WI38 (cell line): ENCODE data around the gene SERPINB12.

Experiments
- H3K4me3 ChIP-seq: 2 replicates; pipeline ENCODE4 v1.5.1; 2011; ENCODE audit warnings: low read depth, mild to moderate bottlenecking, control low read depth, low read length
- CTCF ChIP-seq: IDR thresholded peaks from 2 replicates; pipeline ENCODE4 v1.5.1; 2012; ENCODE audit warnings: low read depth, mild to moderate bottlenecking, control low read depth, low read length

The SERPINB12 gene

GRCh38 chr18:63527251-63527650 lies 14.9 kb upstream of the SERPINB12 start:
- no peak for TF ChIP-seq CTCF
- H3K4me3 ChIP-seq: no peak overlapping the region

- no peak overlapping the region for H3K4me3 ChIP-seq
- TF ChIP-seq CTCF: no peak
Observed at GRCh38 chr18:63528863-63529492, 13.2 kb upstream of the SERPINB12 start.

GRCh38 chr18:63532471-63532870 lies 9.7 kb upstream of the SERPINB12 start:
- no peak overlapping the region for H3K4me3 ChIP-seq
- TF ChIP-seq CTCF: no peak

GRCh38 chr18:63534615-63535014 lies 7.6 kb upstream of the SERPINB12 start:
- TF ChIP-seq CTCF: no peak

GRCh38 chr18:63539904-63540510 lies 2.2 kb upstream of the SERPINB12 start:
- TF ChIP-seq CTCF: no peak
- H3K4me3 ChIP-seq: no peak overlapping the region

More at GRCh38 chr18:63534615-63535014, 7.6 kb upstream of the SERPINB12 start:
- H3K4me3 ChIP-seq: no peak overlapping the region

GRCh38 chr18:63544017-63544416 lies 1.8 kb downstream of the SERPINB12 start:
- no peak overlapping the region for H3K4me3 ChIP-seq
- TF ChIP-seq CTCF: no peak

GRCh38 chr18:63545000-63545399 lies 2.8 kb downstream of the SERPINB12 start:
- no peak overlapping the region for H3K4me3 ChIP-seq
- TF ChIP-seq CTCF: no peak
